Activated naive CD8-positive, alpha-beta T cell treated with anti-CD3 and anti-CD28 coated beads, Interleukin-2, amount 50 U/mL, for 16 hours (primary cell): ENCODE results near the gene ENGASE.

Experiments used
- DNase-seq: peaks from one replicate; pipeline ENCODE4 v3.0.0-alpha.2; 2020; ENCODE audit warnings: low read depth, low spot score

The ENGASE gene

DNA sequence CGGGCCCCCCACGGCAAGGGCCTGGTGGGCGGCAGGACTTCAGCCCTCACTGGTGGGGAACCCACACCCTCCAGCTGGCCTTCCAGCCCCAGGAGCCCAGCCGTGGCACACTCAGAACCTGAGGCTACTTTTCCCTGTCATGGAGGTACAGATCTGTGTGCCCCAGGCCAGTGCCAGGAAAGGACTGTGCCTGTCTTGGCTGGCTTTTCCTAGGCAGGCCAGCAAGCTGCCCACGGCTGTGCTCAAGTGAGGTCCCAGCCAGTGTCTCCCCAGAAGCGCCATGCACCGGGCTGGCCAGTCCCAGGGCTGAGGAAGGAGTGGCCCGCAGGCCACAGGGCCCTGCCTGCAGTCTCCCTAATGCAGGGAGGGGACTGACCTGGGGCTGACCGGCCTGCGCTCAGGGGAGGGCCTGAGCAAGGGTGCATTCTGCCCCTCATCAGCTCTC, 16.6 kb downstream of the ENGASE start:
- DNase-seq = no peak

DNA sequence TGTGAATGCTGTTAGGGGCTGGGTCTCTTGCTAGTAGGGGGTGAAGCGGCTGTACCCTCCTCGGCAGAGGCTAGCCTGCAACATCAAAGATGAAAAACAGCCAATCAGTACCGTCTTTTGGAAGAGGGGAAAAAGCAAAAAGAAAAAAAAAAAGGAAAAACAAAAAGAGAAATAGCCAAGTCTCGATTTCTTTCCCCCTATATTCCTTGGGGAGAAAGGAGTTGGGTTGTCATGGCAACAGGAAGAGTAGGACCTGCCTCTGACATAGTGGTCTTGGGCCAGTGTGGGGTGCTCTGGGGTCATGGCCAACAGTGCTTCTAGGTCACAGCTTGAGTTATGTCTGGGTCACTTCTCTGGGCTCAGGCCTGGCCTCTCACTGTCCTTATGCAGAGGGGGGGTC, 17.9 kb downstream of the ENGASE start:
- no peak for DNase-seq

DNA sequence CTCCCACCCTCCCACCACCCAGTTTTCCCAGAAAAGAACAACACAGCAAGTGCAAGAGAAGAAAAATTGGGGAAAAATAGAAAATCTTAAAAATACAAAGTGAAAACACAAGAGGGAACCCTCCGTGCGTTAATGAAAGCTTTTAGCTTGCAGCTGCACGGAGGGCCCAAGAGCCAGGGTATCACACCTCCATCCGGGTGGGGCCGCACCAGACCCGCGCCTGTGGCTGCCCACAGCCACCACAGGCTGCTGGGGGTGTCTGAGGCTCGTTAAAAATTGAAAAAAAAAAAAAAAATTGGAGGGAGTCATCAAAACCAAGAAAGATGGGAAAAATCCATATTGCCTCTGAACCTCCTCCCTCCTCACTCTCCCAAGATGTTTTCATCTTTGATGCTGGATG, 18.6 kb downstream of the ENGASE start:
- DNase-seq = no peak

DNA sequence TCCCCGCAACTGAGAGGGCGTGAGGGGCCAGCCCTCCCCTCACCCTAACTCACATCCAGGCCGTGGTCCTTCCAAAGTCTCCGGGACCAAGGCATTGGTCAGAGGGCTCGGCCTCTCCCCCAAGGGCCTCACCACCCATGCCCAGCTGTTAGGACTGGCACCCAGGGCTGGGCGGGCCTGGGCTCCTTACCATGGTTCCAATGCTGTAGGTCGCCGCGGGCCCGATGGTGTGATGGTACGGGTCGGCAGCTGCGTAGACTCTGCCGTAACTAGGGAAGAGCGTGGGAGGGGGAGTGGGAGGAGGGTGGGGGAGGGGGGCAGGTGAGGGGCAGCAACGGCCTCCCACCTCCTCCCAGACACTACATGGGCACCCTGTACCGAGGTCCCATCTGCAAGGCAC, 19.6 kb downstream of the ENGASE start:
- no peak for DNase-seq

DNA sequence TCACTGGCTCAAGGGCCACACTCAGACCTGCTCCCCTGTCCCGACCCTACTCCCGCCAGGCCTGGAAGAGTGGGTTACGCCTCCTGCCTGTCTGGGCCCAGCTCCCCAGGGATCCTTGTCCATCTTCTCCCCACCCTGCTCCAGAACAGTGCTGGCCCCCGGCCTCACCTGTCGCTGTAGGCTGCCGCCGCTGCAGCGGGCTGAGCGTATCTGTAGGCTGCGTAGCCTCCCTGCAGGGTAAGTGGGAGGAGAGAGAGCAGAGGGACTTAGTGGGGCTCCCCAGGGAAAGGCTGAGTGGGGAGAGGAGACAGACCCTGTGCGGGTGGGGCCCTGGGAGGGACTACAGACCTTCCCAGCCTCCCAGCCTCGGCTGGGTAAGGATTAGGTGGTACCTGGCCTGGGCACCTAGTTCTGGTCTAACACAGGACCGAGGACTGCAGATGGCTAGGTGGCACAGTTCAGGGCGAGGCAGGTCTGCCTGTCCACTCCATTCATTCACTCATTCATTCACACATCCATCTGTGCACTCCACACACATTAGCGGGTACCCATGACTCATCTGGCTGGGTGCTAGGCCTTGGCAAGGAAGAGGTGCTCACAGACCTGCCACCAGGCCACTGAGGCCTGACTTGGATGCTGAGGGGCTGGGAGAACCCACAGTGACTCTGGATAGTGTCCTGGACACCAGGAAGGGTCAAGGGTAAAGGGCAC, 20.9 kb downstream of the ENGASE start:
- DNase-seq = no peak

DNA sequence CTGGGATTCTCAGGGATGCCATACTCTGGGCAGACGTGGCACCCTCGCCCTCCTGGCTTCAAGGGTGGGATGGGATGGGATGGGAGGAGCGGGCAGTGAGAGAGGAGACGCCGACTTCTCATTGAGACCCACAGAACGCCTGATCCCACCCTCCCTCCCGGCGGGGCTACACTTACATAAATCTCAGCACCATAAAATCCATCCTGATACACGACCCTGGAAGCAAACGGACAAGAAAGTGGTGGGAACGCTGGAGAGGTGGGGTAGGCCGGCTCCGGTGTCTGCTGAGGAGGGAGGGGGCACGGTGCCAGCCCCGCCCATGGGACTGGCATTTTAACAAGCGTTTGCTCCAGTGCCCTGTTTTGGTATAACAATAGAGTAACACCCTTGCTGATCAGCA, 21.9 kb downstream of the ENGASE start:
- DNase-seq = no peak

DNA sequence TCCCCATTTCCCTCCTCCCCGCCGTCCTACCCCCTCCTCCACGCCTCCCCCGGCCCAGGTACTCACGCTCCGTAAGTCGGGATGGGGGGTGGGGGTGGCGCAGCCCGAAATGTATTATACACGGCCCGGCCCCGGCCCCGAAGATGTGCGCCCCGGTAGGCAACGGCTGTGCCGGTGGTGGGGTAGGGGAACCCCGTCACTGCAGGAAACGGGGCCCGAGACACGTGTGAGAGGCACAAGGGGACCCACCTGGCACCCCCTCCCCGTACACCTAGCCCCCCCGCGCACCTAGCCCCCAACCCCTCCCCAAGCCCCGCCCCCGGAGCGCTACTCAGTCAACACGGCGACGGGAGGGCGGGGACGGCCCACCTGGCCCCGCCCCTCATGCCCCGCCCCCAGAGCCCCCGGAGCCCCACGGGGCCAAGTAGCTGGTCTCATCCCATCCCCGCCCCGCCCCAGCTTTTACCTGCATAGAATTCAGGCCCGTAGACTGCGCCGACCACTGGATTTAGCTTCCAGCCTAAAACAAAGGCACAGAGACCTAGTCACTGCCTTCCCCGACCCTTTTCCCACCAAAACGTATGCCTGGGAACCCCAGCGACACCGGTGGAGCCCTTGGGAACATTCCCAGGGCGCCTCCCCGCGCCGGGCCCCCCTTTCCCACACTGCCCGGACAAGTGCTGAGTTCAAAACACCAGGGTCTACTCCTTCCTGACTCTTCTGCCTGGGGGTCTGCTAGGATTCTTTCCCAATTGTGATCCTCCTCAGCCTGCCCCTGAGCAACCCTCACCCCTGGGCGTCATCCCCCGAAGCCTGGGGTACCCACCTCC, 22.8 kb downstream of the ENGASE start:
- DNase-seq = no peak

DNA sequence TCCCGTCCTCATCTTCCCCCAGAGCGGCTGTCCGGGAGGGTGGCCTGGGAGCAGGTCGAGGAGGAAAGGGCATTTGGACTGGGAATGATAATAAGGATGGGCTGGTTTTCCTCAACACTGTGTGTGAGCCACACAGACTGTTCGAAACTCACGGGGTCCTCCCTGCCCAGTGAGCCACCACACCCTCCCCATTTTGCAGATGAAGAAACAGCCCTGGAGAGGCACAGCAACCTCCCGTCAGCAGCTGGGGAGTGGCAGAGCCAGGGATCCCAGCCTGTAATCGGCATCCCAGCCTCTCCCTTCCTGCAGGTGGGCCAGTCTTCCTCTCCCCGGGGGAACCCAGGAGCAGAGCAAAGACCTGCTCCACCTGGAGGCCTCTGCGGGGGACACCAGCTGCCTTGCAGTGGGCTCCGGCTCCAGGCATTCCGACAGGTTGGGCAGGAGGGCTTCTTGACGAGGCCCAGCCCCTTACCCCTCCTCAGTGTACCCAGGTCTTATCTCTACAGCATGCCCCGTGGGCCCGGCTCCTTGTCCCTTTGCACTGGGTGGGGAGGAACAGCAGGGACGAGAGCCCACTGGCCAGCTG, 23.8 kb downstream of the ENGASE start:
- DNase-seq = no peak

DNA sequence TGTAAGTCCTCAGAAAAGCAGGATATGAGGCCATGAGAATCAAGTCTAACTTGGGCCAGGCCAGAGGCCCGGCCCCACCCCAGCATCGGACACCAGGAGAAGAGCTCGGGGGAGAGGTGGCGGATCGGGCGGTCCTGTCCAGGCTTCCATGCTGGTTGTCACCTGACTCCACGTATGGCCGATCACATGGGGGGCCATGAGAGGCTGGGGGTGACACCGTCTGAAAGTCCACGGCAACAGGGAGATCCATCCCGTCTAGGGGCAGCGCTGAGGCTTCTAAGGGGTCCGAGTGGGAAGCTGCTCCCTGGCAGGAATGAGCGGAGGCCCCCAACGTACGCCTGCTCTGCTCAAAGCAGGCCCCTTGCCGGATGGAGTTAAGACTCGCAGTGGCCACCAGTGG, 25.8 kb downstream of the ENGASE start:
- no peak for DNase-seq

DNA sequence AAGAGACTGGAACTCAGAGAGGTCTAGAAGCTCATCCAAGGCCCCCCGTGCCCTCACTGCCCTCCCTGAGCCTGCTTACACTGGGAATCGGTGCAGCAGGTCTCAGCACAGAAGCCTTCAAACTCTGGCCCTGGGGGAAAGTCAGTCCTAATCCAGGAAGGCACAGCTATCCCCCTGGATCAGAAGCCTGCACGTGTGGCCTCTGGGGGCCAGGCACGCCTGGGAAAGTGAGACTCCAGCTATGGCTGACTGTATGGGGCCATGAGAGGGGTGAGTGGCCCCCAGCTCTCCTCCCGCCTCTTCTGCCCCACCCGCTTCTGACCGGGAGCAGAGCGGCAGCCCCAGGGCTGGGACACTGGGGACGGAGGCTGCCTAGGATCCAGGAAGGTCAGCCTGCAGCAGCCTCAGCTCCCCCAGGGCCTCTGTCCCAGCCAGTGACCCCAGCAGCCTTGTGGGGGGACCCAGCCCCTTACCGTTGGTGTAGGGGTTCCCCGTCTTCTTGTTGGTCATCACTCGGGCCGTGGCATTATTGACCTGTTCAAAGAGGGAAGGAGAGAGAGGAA, 26.6 kb downstream of the ENGASE start:
- no peak for DNase-seq

DNA sequence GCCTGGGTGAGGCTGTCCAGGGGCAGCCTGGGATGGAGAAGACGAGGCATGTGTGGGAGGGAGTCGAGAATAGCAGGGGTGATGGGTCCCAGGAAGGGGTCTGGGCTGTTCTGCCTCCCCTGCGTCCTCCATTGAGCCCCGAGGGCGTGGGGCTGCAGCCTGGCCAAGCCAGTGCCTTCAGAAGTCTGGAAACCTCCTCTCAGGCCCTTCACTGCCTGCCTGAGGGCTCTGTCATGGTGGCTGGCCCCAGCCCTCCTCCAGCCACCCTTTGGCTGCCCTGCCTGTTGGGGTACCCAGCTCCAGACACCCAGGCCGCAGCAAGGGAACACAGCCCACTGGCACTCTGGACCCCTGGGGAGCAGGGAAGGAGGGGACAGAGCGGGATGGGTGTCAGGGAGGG, 27.6 kb downstream of the ENGASE start:
- no peak for DNase-seq

DNA sequence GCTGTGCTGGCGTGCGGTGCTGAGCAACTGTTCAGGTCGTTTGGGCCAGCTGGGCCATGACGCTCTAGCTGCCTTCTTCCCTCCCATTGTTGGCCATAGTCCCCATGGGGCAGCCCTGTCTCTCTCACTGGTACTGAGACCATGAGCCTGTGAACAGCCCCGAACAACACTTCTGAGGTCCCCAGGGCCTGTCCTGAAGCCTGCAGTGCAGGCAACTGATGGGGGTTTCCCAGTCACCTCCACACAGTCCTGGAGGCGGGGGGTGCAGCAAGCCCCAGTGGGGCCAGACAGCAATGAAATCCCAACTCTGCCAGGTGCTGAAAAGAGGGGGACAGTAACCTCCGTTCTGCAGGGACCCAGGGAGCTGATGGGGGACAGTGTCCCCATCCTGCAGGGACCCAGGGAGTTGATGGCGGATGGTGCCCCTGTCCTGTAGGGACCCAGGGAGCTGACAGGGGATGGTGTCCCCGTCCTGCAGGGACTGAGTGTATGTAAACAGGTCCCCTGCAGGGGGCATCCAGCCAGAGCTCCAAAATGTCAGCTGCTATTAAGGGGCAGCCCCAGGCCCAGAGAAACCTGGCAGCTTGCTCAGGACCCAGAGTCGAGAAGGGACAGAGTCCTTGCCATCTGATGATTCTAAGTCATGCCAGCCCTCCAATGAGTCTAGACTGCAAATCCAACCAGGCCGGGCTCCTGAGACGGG, 30.4 kb downstream of the ENGASE start:
- no peak for DNase-seq

DNA sequence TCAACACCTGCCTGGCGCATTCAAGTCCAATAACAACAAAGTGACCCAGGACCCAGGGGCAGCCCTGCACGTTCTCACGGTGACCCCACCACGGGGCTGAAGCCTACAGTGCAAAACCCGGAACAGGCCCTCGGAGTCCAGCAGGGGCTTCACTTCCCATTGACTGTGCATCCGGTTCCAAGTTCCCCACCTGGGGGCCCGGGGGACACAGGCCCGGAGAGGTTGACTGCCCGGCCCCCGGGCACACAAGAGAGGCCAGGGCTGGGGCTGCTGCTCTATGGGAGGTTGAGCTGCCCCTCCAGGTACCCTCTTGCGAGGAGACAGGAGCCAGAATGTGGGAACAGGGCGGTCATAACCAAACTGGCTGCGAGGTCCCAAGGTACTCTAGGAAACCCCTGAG, 31.3 kb downstream of the ENGASE start:
- no peak for DNase-seq

DNA sequence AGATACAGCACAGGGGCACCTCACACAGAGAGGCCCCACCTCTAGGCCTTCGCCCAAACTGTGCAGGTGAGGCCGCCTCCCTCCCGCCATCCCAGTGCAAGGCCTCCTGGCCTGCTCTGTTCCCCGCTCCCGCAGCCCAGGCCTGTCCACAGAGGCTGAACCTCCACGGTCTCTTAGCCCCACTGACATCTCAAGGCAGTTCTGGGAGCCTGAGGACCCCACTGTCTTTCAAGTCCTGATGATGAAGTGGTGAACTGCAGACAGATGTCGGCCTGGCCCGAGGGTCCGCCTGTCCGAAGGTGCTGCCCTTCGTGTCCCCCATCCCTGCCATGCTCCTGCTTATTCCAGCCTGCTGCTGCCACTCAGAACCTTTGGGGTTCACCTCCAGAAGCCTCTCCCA, 32.3 kb downstream of the ENGASE start:
- DNase-seq = no peak

DNA sequence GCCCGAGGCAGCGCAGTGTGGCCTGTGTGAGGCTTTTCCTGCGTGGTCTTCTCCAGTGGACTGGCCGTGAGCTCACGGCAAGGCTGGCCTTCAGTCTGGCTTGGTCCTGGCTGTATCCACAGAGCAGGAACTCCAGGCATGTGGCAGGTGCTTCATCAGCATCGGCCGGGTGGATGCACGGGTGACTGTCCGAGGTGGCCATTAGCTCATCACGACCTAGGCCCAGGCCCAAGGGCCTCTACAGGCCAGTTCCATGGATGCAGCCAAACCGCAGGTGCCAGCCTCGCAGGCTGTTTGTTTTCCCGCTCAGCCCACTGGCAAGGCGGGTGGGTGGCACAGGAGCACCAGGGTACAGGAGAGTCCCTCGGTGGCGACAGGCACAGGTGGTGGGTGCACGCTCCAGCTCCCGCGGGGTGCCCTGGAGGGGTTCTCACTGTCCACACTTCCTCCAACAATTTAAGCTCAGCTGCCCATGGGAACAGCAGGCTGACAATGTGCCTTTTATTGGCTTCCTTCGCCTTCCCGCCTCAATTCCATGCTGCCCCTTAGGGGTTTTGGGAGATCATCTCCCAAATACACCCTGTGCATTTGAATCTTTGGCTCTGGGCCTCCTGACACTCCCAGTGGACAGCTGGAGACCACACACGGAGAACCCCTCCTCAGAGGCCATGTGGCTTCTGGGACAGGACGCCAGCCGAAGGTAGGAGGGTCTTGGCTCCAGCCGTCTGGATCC, 33.0 kb downstream of the ENGASE start:
- DNase-seq = no peak

DNA sequence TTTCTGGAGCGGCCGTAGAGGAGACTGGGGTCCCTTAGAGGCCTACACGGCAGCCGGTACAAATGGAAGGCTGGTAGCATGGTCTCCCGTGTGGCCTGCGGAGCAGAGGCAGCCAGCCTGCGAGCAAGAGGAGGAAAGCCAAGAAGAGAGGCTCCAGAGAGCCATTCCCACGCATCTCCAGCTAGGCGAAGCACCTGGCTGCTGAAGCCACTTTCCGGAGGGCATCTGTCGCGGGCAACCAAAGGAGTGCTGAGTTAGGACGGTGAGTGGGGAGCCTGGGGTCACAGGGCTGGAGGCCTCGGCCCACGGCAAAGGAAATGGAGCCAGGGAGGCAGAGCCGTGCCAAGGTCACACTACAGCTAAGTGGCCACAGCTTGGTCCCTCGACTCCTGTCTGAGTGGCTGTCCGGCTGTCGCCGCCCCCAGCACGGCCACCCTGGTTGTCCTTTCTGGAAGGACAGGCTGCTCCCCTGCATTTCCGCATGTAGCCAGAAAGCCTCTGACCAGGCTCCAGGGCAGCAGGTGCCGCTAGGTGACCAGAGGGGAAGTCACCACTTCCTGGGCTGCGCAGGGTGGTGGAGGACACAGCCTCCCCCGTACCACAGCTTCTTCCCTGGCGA, 33.7 kb downstream of the ENGASE start:
- DNase-seq = no peak

DNA sequence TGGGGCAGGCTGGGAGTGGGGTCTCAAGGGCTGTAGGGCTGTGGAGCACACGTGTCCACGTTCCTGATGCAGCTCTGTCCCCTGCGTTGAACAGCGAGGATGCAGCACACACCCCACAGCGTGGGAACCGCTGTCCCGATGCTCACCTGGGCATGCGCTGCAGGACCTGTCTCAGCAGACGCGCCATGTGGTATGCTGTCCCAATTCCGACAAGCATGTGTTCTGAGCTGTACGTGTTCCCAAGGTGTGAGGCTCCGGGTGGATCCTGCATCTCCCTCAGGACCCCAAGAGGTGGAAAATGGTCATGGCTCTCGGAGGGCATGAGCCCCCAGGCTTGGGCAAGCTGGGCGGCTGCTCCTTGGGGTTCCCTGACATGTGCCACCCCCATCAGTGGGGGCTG, 34.2 kb downstream of the ENGASE start:
- DNase-seq = no peak

DNA sequence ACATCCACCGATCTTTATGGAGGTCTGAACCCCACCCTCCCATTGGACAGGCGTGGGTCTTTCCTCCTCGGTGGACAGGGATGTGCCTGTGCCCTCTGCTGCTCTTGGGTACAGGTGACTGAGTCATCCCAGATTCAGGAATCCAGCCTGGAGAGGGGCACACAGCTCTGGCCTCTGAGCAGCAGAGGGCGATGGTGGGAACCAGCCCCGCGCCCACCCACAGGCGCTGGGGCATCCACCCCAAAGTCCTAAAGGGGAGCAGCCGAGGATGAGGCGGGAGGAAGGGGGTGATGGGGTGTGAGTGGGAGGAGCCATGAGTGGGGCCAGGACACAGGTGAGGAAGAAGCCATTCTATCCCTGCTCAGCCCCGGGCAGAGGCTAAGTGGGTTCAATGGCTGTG, 35.0 kb downstream of the ENGASE start:
- no peak for DNase-seq

DNA sequence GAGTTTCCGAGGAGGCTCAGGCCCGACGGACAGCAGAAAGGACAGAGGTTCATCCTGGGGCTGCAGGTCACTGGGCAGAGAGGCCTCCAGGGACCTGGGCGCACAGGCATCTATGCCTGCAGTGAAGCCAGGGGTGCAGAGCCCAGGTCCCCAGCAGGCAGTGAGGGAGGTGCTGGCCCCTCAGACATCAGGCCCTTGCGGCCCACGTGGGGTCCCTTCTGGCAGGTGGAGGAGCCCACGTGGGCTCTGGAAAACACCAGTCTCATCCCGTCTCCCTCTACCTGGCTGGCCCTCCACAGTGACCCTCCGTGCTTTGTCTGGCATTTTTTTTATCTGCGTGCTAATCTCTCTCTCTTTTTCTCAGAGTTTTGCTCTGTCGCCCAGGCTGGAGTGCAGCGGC, 36.5 kb downstream of the ENGASE start:
- no peak for DNase-seq

DNA sequence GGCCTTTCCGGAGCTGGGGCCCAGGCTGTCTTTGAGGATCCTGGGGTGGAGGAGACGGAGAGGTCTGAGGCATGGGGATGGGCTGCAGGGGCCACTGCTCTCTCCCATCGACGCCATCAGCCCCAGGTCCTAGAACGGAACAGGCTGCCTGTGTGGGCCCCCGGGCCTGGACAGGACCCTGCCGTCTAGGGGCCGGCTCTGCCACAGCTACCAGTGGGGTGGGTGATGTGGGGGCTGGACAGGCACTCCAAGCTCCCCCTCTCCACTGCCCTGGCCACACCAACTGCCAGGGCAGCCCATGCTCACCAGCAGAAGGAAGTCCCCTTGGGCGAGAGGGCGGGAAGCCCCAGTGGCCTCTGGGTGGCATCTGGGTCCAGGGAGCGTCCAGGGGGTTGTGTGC, 37.8 kb downstream of the ENGASE start:
- DNase-seq = no peak
